ENCODE results near the gene TTC31.

TTC31 gene

GRCh38 chr2:74514368-74515270 is 31.7 kb downstream of the TTC31 start, which contains the start of gene TLX2:
TLX2 (plus strand) TSS chr2:74514450; CDS start chr2:74514807, 357 bp downstream.
- Histone ChIP-seq H3K9ac (ENCODE audit: low read length in 5 of 5) (no peak within 1 kb of the TSS), H3K27ac (ENCODE audit: low read depth, low read length) (no peak within 1 kb of the TSS), H3K27me3 (ENCODE audit: control insufficient read depth in 5 of 5, insufficient read depth in 4 of 5, low read length in 5 of 5) (peaks cover 64 to 89% (median 75%) of the 10 kb centered on the region in 5 donors), H3K4me3 (ENCODE audit: low read depth in 1 of 5, low read length in 5 of 5) (no peak within 1 kb of the TSS), H3K36me3 (ENCODE audit: control insufficient read depth in 5 of 5, insufficient read depth in 5 of 5, low read length in 5 of 5) (no peaks in the 10 kb centered on the region), H3K4me1 (ENCODE audit: control insufficient read depth in 5 of 5, insufficient read depth in 5 of 5, low read length in 5 of 5) (peaks cover 0 to 29% (median 24%) of the 10 kb centered on the region in 5 donors), H3K9me3 (ENCODE audit: control insufficient read depth in 5 of 5, low read length in 5 of 5) (no peaks in the 10 kb centered on the region)

GRCh38 chr2:74515271-74515980 is 32.5 kb downstream of the TTC31 start:
- H3K27me3 ChIP-seq (ENCODE audit: control insufficient read depth in 5 of 5, insufficient read depth in 4 of 5, low read length in 5 of 5), result peaks cover 63 to 91% (median 77%) of the 10 kb centered on the region in 5 donors
- no peaks in the 10 kb centered on the region for H3K9me3 ChIP-seq (ENCODE audit: control insufficient read depth in 5 of 5, low read length in 5 of 5)
- no peak overlapping the region for H3K9ac ChIP-seq (ENCODE audit: low read length in 5 of 5)
- H3K36me3 ChIP-seq (ENCODE audit: control insufficient read depth in 5 of 5, insufficient read depth in 5 of 5, low read length in 5 of 5), result no peaks in the 10 kb centered on the region
- H3K4me1 ChIP-seq (ENCODE audit: control insufficient read depth in 5 of 5, insufficient read depth in 5 of 5, low read length in 5 of 5), result peaks cover 0 to 29% (median 24%) of the 10 kb centered on the region in 5 donors
- no peak overlapping the region for H3K27ac ChIP-seq (ENCODE audit: low read depth, low read length)
- peak overlapping the region in 3 of 5 donors; percentile 45 to 65 (median 52) for H3K4me3 ChIP-seq (ENCODE audit: low read depth in 1 of 5, low read length in 5 of 5)

GRCh38 chr2:74515981-74516633 is 33.2 kb downstream of the TTC31 start:
- no peak overlapping the region for H3K9ac ChIP-seq (ENCODE audit: low read length in 5 of 5)

GRCh38 chr2:74516650-74517049 is 33.8 kb downstream of the TTC31 start:
- no peak overlapping the region for H3K9ac ChIP-seq (ENCODE audit: low read length in 5 of 5)
- no peaks in the 10 kb centered on the region for H3K36me3 ChIP-seq (ENCODE audit: control insufficient read depth in 5 of 5, insufficient read depth in 5 of 5, low read length in 5 of 5)
- no peak overlapping the region for H3K27ac ChIP-seq (ENCODE audit: low read depth, low read length)
- H3K4me3 ChIP-seq (ENCODE audit: low read depth in 1 of 5, low read length in 5 of 5), result peak overlapping the region in 4 of 5 donors; percentile 44 to 65 (median 48)
- no peaks in the 10 kb centered on the region for H3K9me3 ChIP-seq (ENCODE audit: control insufficient read depth in 5 of 5, low read length in 5 of 5)
- peaks cover 0 to 29% (median 24%) of the 10 kb centered on the region in 5 donors for H3K4me1 ChIP-seq (ENCODE audit: control insufficient read depth in 5 of 5, insufficient read depth in 5 of 5, low read length in 5 of 5)
- peaks cover 55 to 84% (median 69%) of the 10 kb centered on the region in 5 donors for H3K27me3 ChIP-seq (ENCODE audit: control insufficient read depth in 5 of 5, insufficient read depth in 4 of 5, low read length in 5 of 5)

More at GRCh38 chr2:74515981-74516633, 33.2 kb downstream of the TTC31 start:
- no peak overlapping the region for H3K27ac ChIP-seq (ENCODE audit: low read depth, low read length)
- peaks cover 60 to 90% (median 75%) of the 10 kb centered on the region in 5 donors for H3K27me3 ChIP-seq (ENCODE audit: control insufficient read depth in 5 of 5, insufficient read depth in 4 of 5, low read length in 5 of 5)
- H3K9me3 ChIP-seq (ENCODE audit: control insufficient read depth in 5 of 5, low read length in 5 of 5), result no peaks in the 10 kb centered on the region
- peak overlapping the region in 4 of 5 donors; percentile 44 to 65 (median 48) for H3K4me3 ChIP-seq (ENCODE audit: low read depth in 1 of 5, low read length in 5 of 5)
- H3K4me1 ChIP-seq (ENCODE audit: control insufficient read depth in 5 of 5, insufficient read depth in 5 of 5, low read length in 5 of 5), result peaks cover 0 to 29% (median 24%) of the 10 kb centered on the region in 5 donors
- H3K36me3 ChIP-seq (ENCODE audit: control insufficient read depth in 5 of 5, insufficient read depth in 5 of 5, low read length in 5 of 5), result no peaks in the 10 kb centered on the region

- Histone ChIP-seq H3K9ac (ENCODE audit: low read length in 5 of 5) (no peak overlapping the region), H3K27ac (ENCODE audit: low read depth, low read length) (no peak overlapping the region), H3K27me3 (ENCODE audit: control insufficient read depth in 5 of 5, insufficient read depth in 4 of 5, low read length in 5 of 5) (peaks cover 16 to 30% (median 28%) of the 10 kb centered on the region in 5 donors), H3K9me3 (ENCODE audit: control insufficient read depth in 5 of 5, low read length in 5 of 5) (no peaks in the 10 kb centered on the region), H3K36me3 (ENCODE audit: control insufficient read depth in 5 of 5, insufficient read depth in 5 of 5, low read length in 5 of 5) (peaks cover 0 to 23% (median 21%) of the 10 kb centered on the region in 5 donors), H3K4me1 (ENCODE audit: control insufficient read depth in 5 of 5, insufficient read depth in 5 of 5, low read length in 5 of 5) (no peaks in the 10 kb centered on the region), H3K4me3 (ENCODE audit: low read depth in 1 of 5, low read length in 5 of 5) (no peak overlapping the region)
Measured at GRCh38 chr2:74522516-74522915, 39.6 kb downstream of the TTC31 start.

GRCh38 chr2:74524005-74524404 is 41.1 kb downstream of the TTC31 start:
- Histone ChIP-seq H3K4me3 (ENCODE audit: low read depth in 1 of 5, low read length in 5 of 5) (no peak overlapping the region), H3K27ac (ENCODE audit: low read depth, low read length) (no peak overlapping the region), H3K9me3 (ENCODE audit: control insufficient read depth in 5 of 5, low read length in 5 of 5) (no peaks in the 10 kb centered on the region), H3K4me1 (ENCODE audit: control insufficient read depth in 5 of 5, insufficient read depth in 5 of 5, low read length in 5 of 5) (peaks cover 2 to 13% (median 12%) of the 10 kb centered on the region in 5 donors), H3K27me3 (ENCODE audit: control insufficient read depth in 5 of 5, insufficient read depth in 4 of 5, low read length in 5 of 5) (peaks cover 3 to 16% (median 14%) of the 10 kb centered on the region in 5 donors), H3K36me3 (ENCODE audit: control insufficient read depth in 5 of 5, insufficient read depth in 5 of 5, low read length in 5 of 5) (peaks cover 0 to 32% (median 27%) of the 10 kb centered on the region in 5 donors), H3K9ac (ENCODE audit: low read length in 5 of 5) (no peak overlapping the region)

GRCh38 chr2:74524955-74525716 is 42.3 kb downstream of the TTC31 start:
- Histone ChIP-seq H3K27ac (ENCODE audit: low read depth, low read length) (no peak overlapping the region), H3K9me3 (ENCODE audit: control insufficient read depth in 5 of 5, low read length in 5 of 5) (no peaks in the 10 kb centered on the region), H3K27me3 (ENCODE audit: control insufficient read depth in 5 of 5, insufficient read depth in 4 of 5, low read length in 5 of 5) (peaks cover 0 to 6% (median 5%) of the 10 kb centered on the region in 5 donors), H3K4me3 (ENCODE audit: low read depth in 1 of 5, low read length in 5 of 5) (no peak overlapping the region), H3K9ac (ENCODE audit: low read length in 5 of 5) (no peak overlapping the region), H3K36me3 (ENCODE audit: control insufficient read depth in 5 of 5, insufficient read depth in 5 of 5, low read length in 5 of 5) (peaks cover 0 to 32% (median 27%) of the 10 kb centered on the region in 5 donors), H3K4me1 (ENCODE audit: control insufficient read depth in 5 of 5, insufficient read depth in 5 of 5, low read length in 5 of 5) (peaks cover 2 to 17% (median 15%) of the 10 kb centered on the region in 5 donors)

- H3K27ac ChIP-seq (ENCODE audit: low read depth, low read length), result no peak within 1 kb of the TSS
- no peaks in the 10 kb centered on the region for H3K9me3 ChIP-seq (ENCODE audit: control insufficient read depth in 5 of 5, low read length in 5 of 5)
- H3K27me3 ChIP-seq (ENCODE audit: control insufficient read depth in 5 of 5, insufficient read depth in 4 of 5, low read length in 5 of 5), result peaks cover 0 to 3% (median 0%) of the 10 kb centered on the region in 5 donors
- peaks cover 2 to 25% (median 22%) of the 10 kb centered on the region in 5 donors for H3K4me1 ChIP-seq (ENCODE audit: control insufficient read depth in 5 of 5, insufficient read depth in 5 of 5, low read length in 5 of 5)
- H3K36me3 ChIP-seq (ENCODE audit: control insufficient read depth in 5 of 5, insufficient read depth in 5 of 5, low read length in 5 of 5), result peaks cover 0 to 32% (median 27%) of the 10 kb centered on the region in 5 donors
- H3K9ac ChIP-seq (ENCODE audit: low read length in 5 of 5), result no peak within 1 kb of the TSS
- no peak within 1 kb of the TSS for H3K4me3 ChIP-seq (ENCODE audit: low read depth in 1 of 5, low read length in 5 of 5)
Measured at GRCh38 chr2:74525717-74526648, 43.1 kb downstream of the TTC31 start, which contains the start of gene DQX1. DQX1 (minus strand) TSS chr2:74526231; CDS start chr2:74525729, 502 bp downstream.
